Mesenteric fat pad (tissue), 1 donor: Measurements from ENCODE around the gene CYP4F8. TPM values are rescaled to one million over a fixed set of nuclear protein-coding genes. Genes with fewer than 3 reads are reported as not detected.
"Not testable (repeated sequence)": the region's sequence is repeated elsewhere in the genome, so short reads cannot be mapped to it uniquely, and the experiment has no call there.

Experiments used
- DNase-seq: peaks from one replicate; pipeline ENCODE4 v3.0.0-alpha.2; 2020; ENCODE audit warnings: low spot score
- long read RNA-seq: library from polyadenylated mRNA; unstranded; transcript quantifications from one replicate; pipeline ENCODE4 v2.0.0, GENCODE V29; 2020
- total RNA-seq: library from RNA; stranded (reverse); fragmentation: NEBNext Ultra II Directional; extraction: Animal tissue kit (Norgen Biotek cat#: 25700); gene quantifications from one replicate; pipeline ENCODE4 v1.2.1, GENCODE V29; 2021
- donor health status: DM: yes; HTN: yes; CAD: no.

The CYP4F8 gene
- total RNA-seq = not detected
- long read RNA-seq = 0 reads

DNA sequence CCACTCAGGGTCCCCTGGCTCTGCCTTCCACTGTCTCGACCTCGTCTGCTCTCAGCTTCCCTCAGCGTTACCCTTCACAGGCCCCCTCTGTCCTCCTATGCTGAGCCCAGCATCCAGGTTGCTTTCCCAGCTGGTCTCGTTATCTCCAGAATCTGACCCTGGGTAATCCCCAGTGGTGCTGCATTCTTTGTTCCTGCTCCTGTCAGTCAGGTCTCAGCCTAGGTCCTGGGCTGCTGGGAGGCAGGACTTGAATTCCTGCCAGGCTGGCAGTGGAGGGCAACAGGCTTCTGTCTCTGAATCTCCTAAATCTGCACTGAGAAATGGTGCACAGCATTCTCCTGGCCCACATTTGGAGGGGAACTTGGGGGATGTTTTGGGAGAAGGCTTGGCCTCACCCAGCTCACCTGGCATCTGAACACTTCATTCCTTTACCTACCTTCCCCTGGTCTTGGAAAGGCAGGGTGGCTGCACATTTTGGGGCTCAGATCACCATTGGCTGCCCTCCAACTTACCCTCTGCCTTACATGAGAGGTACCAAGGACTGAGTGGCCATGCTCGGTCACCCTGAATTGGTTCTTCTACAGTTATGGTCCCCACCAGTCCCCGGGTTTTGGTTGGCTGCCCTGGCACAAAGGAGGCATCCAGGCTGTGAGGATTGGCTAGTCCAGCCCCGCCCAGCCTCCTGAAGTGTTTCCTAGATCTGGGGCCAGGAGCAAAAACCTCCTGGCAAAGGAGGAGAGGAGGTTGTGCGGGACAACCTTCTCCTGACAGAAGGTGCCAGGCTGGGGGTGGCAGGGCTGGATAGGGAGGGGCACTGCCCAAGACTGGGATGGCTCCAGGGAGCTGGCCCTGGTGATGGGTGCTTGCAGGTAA lies at the start of gene CYP4F8:
CYP4F8 (plus strand) TSS at position 712 of the 873 bp plus-strand sequence. CDS start 399 bp downstream, outside the sequence.
- DNase-seq = no peak

DNA sequence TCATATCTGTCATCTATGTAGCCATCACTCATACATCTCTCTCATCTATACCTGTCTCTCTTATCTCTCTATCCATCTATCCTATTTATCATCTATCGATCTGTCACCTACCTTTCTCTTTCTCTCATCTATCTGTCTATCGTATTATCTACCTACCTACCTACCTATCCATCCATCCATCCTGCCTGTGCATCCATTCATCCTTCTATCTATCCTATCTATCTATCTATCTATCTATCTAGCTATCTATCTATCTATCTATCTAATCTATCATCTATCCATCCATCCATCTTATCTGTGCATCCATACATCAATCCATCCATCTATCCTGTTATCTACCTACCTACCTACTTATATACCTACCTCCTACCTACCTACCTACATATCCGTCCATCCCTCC lies 44.6 kb upstream of the CYP4F8 start:
- DNase-seq = no peak

- peak; percentile 55 for DNase-seq
Observed at GRCh38 chr19:15575406-15575805, 39.6 kb upstream of the CYP4F8 start.

GRCh38 chr19:15576526-15577156 lies 38.4 kb upstream of the CYP4F8 start:
- DNase-seq = peak; percentile 72

DNA sequence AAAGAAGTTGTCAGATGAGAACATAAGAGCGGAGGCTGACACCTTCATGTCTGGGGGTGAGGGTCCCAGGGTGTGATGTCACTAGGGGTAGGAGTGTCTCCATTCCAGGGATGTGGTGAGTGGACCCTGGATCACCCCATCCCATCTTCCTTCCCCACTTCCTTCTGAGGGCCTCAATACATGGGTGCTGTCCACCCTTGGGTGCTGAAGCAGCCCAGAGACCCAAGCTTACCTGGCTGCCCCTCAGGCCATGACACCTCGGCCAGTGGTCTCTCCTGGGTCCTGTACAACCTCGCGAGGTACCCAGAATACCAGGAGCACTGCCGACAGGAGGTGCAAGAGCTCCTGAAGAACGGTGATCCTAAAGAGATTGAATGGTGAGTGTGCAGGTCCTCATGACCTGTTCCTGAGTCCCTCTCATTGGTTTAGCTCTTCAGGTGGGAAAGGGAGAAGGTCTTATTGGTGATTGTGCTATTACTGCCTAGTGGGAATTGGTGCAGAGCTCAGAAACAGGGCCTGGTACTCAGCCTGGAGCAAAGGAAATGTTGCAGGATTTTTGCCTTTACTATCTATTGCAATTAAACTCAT lies 37.7 kb upstream of the CYP4F8 start:
- DNase-seq = peak; percentile 79

DNA sequence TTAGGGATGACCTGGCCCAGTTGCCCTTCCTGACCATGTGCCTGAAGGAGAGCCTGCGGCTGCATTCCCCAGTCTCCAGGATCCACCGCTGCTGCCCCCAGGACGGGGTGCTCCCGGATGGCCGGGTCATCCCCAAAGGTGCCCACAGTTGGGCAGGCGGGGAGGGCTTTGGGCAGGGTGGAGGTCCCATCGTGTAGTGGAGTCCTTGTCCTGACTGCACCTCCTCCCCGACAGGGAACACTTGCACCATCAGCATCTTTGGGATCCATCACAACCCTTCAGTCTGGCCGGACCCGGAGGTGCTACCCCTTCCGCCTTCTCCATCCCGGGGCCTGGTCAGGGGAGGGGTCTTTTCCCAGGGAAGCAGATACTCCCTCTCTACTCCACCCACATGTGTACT lies 31.7 kb upstream of the CYP4F8 start:
- DNase-seq = peak; percentile 81

- peak; percentile 64 for DNase-seq
Observed at GRCh38 chr19:15584095-15584494, 30.9 kb upstream of the CYP4F8 start.

DNA sequence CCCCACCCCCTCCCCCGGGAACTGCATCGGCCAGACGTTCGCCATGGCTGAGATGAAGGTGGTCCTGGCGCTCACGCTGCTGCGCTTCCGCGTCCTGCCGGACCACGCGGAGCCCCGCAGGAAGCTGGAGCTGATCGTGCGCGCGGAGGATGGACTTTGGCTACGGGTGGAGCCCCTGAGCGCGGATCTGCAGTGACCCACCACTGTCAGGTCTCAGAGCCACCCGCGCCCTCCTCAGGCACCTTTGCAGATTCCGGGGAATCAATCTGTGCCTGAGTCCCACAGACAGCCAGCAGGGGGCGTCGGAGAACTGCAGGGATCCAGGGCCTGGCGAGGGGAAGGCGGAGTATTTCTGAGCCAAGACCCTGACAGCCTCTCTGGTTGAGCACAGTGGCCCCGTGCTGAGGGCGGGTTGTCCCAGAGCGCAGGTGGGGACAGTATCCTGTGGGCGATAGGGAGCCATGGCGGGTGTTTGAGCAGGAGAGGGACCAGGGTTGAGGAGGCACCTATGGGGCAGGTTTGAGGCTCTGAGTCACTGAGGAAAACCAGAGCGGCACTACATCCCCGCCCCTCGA lies 30.4 kb upstream of the CYP4F8 start:
- DNase-seq = peak; percentile 91

DNA sequence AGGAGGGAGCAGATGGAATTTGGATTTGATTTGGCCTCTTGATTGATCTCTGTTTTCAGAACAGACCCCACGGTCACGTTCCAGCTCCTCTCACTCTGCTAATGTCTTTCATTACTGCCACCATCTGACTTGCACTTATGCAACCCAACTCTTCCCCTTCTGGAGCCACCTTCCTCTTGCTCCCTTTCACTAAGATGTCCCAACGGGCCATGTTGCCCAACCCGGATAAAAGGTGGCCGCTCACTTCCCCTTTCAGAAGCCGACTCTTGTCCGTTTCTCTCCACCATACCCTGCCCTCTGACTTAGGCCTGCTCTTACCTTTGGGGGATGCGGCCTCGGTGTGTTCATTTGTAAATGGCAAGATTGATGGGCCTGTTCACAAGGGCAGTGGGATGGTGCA lies 27.4 kb upstream of the CYP4F8 start:
- no peak for DNase-seq

DNA sequence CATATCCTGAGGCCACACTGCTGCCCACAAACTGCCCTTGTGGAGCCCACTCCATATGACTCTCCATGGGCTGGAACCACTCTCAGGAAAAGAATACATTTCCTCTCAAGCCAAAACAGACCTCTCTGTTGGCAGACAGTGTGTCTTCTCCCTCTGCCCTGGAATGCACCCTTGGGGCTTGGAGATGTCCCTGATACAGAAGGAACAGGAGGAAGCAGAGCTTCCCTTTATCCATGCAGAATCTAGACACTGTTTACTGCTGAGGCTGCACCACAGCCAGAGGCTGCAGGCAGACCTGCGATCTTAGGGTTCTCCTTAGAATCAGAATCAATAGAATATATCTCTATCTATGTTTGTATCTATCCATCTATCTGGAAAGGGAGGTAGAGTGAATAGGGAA lies 26.8 kb upstream of the CYP4F8 start:
- no peak for DNase-seq

- no peak for DNase-seq
Observed at GRCh38 chr19:15589760-15590451, 25.1 kb upstream of the CYP4F8 start.

- no peak for DNase-seq
Observed at GRCh38 chr19:15591796-15592195, 23.2 kb upstream of the CYP4F8 start.

GRCh38 chr19:15592506-15592905 lies 22.5 kb upstream of the CYP4F8 start:
- DNase-seq = not testable (repeated sequence)

- DNase-seq = not testable (repeated sequence)
Observed at GRCh38 chr19:15593766-15594165, 21.3 kb upstream of the CYP4F8 start.

- DNase-seq = no peak
Observed at GRCh38 chr19:15595069-15595468, 19.9 kb upstream of the CYP4F8 start.

DNA sequence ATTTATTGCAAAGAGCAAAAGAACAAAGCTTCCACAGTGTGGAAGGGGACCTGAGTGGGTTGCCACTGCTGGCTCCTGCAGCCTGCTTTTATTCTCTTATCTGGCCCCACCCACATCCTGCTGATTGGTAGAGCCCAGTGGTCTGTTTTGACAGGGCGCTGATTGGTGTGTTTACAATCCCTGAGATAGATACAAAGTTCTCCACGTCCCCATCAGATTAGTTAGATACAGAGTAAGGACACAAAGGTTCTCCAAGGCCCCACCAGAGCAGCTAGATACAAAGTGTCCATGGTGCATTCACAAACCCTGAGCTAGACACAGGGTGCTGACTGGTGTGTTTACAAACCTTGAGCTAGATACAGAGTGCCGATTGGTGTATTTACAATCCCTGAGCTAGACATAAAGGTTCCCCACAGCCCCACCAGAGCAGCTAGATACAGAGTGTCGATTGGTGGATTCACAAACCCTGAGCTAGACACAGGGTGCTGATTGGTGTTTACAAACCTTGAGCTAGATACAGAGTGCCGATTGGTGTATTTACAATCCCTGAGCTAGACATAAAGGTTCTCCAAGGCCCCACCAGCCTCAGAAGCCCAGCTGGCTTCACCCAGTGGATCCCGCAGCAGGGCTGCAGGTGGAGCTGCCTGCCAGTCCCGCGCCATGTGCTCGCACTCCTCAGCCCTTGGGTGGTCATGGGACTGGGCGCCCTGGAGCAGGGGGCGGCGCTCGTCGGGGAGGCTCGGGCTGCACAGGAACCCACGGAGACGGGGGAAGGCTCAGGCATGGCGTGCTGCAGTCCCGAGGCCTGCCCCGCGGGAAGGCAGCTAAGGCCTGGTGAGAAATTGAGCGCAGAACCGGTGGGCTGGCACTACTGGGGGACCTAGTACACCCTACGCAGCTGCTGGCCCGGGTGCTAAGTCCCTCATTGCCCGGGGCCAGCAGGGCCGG lies 6.8 kb upstream of the CYP4F8 start:
- not testable (repeated sequence) for DNase-seq

DNA sequence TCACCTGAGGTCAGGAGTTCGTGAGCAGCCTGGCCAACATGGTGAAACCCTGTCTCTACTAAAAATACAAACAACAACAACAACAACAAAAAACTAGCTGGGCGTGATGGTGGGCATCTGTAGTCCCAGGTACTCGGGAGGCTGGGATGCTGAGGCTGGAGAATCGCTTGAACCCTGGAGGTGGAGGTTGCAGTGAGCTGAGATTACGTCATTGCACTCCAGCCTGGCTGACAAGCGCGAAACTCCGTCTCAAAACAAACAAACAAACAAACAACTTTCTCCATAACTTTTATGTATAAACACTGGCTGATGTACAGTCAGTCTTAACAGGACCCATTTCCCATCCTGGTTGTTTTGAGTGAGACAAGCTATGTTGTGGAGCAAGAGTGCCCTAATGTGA lies 5.8 kb upstream of the CYP4F8 start:
- DNase-seq = no peak

DNA sequence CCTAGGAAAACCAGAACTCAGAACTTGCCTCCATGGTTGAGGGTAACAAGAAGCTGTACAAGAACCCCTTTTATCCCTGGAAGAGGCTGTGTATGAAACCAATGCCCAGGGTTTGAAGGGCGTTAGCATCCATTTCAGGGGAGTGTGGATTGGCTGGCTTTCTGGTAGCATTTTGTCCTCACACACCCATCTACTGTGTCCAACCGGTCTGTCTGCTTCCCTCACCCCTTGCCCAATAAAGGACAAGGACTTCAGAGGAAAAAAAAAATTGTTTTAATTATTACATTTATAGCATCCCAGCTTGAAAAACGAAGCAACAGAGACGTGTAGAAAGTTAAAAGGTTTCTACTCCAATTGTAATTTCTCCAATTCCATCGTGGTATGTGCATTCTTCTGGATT lies 2.7 kb upstream of the CYP4F8 start:
- no peak for DNase-seq

DNA sequence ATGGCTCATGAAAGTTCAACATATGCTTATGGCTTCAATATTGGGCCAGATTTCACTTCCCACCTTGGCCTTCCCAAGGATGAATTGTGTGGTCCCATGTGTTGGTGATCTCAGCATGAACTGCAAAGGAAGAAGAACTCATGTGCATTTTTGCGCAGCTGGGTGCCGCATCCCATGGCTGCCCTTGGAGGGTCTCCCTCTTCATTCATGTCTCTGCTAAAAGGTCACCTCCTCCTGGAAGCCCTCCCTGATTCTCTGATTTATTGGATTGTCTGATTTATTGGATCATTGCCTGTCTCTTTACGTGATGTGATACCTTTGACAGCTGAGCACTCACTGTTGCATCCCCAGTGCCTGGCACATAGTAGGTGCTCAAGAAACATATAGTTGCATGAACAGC lies 1.7 kb upstream of the CYP4F8 start:
- no peak for DNase-seq

DNA sequence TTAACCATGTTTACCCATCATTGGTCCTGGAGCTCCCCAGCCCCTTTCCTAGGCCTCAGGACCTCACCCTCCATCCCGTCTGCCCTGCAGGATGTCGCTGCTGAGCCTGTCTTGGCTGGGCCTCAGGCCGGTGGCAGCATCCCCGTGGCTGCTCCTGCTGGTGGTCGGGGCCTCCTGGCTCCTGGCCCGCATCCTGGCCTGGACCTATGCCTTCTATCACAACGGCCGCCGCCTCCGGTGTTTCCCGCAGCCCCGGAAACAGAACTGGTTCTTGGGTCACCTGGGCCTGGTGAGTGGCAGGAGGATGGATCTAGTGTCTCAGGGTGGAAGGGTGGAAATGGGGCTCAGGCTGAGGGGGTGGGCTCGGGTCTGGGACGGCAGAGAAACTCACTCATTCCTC lies 508 bp downstream of the CYP4F8 start:
- DNase-seq = no peak
